Fibroblast of lung (primary cell): ENCODE measurements around the gene CHD9. TPM values are rescaled to one million over a fixed set of nuclear protein-coding genes. Genes with fewer than 3 reads are reported as not detected.

Source experiments
- DNase-seq, 2 donors: peaks; one replicate each; pipeline versions ENCODE4 v3.0.0 to v3.0.0-alpha.2; 2010; ENCODE audit warnings: low read depth in 2 of 2
- H2AFZ ChIP-seq: 2 replicates; pipeline ENCODE4 v1.5.1; 2012; ENCODE audit warnings: low read length, control low read depth, inconsistent platforms
- H3K27ac ChIP-seq: 2 replicates; pipeline ENCODE4 v1.5.1; 2011; ENCODE audit warnings: low read length, control low read depth; ENCODE audit not compliant: insufficient read depth
- H3K27me3 ChIP-seq: 2 replicates; pipeline ENCODE4 v1.5.1; 2011; ENCODE audit warnings: mild to moderate bottlenecking, low read length; ENCODE audit not compliant: control insufficient read depth, insufficient read depth
- H3K36me3 ChIP-seq: 2 replicates; pipeline ENCODE4 v1.5.1; 2011; ENCODE audit warnings: low read length; ENCODE audit not compliant: control insufficient read depth, insufficient read depth
- H3K4me1 ChIP-seq: 2 replicates; pipeline ENCODE4 v1.5.1; 2011; ENCODE audit warnings: low read length; ENCODE audit not compliant: control insufficient read depth, insufficient read depth; ENCODE audit errors: extremely low read depth
- H3K4me2 ChIP-seq: 2 replicates; pipeline ENCODE4 v1.5.1; 2011; ENCODE audit warnings: low read length, control low read depth; ENCODE audit not compliant: insufficient read depth; ENCODE audit errors: extremely low read depth
- H3K4me3 ChIP-seq, 4 experiments: fragments of 200-600 bp in 1 of 4; sonication (generic) in 1 of 4; replicated peaks in 1 of 4; 2 replicates each; pipeline ENCODE4 v1.5.1; 2011 to 2016; ENCODE audit warnings: low read length in 4 of 4, low read depth in 3 of 4, mild to moderate bottlenecking in 3 of 4, control low read depth in 2 of 4, inconsistent platforms in 1 of 4, mixed read lengths in 1 of 4; ENCODE audit not compliant: insufficient read depth in 1 of 4; ENCODE audit errors: control extremely low read depth in 1 of 4
- H3K79me2 ChIP-seq: 2 replicates; pipeline ENCODE4 v1.5.1; 2012; ENCODE audit warnings: mild to moderate bottlenecking, low read length, inconsistent platforms; ENCODE audit not compliant: control insufficient read depth, insufficient read depth
- H3K9ac ChIP-seq: 2 replicates; pipeline ENCODE4 v1.5.1; 2011; ENCODE audit warnings: mild to moderate bottlenecking, low read length, control low read depth; ENCODE audit not compliant: insufficient read depth
- H3K9me3 ChIP-seq: 2 replicates; pipeline ENCODE4 v1.5.1; 2012; ENCODE audit warnings: low read depth, low read length; ENCODE audit not compliant: control insufficient read depth, insufficient read depth
- H4K20me1 ChIP-seq: 2 replicates; pipeline ENCODE4 v1.5.1; 2011; ENCODE audit warnings: low read length; ENCODE audit not compliant: control insufficient read depth, insufficient read depth; ENCODE audit errors: extremely low read depth
- CTCF ChIP-seq, 2 donors: IDR thresholded peaks in 1 of 2; conservative IDR thresholded peaks in 1 of 2; 1 replicate in 1 of 2; 2 replicates in 1 of 2; pipeline ENCODE4 v1.5.1; 2011 to 2012; ENCODE audit warnings: low read length in 2 of 2, control low read depth in 1 of 2, inconsistent platforms in 1 of 2, low read depth in 1 of 2, mild to moderate bottlenecking in 1 of 2
- EZH2 ChIP-seq: IDR thresholded peaks from 2 replicates; pipeline ENCODE4 v1.5.1; 2012; ENCODE audit warnings: low read length, control low read depth, mild to moderate bottlenecking; ENCODE audit errors: missing control alignments
- polyA plus RNA-seq, 2 donors: library from polyadenylated mRNA; depleted of rRNA in 1 of 2; stranded (reverse) in 1 of 2; unstranded in 1 of 2; fragments of >200 nt; gene quantifications; 2 replicates each; pipeline ENCODE4 v1.2.1, GENCODE V29; 2011 to 2012; ENCODE audit warnings: missing spikeins in 1 of 2
- total RNA-seq: library from RNA; depleted of rRNA; stranded (reverse); fragments of >200 nt; gene quantifications from 2 replicates; pipeline ENCODE4 v1.2.1, GENCODE V29; 2014

CHD9 gene
- total and polyA plus RNA-seq, 2 donors (not counting 1 experiment from before 2014, with no cell fraction given) = 32.9 to 60.9 TPM

GRCh38 chr16:53121043-53121620 is 66.3 kb downstream of the CHD9 start:
- H3K79me2 ChIP-seq = no peaks in the 10 kb centered on the region
- no peaks in the 10 kb centered on the region for H3K27me3 ChIP-seq
- H3K9me3 ChIP-seq = no peaks in the 10 kb centered on the region
- no peak overlapping the region for H3K4me3 ChIP-seq
- H3K4me2 ChIP-seq = no peak overlapping the region
- no peak overlapping the region for H3K9ac ChIP-seq
- no peak overlapping the region for H2AFZ ChIP-seq
- H3K27ac ChIP-seq = no peak overlapping the region
- no peak for DNase-seq
- H3K4me1 ChIP-seq = no peaks in the 10 kb centered on the region
- TF ChIP-seq EZH2 = no peak
- TF ChIP-seq CTCF (conservative IDR thresholded peaks at IDR 0.05 in 1 of 2, IDR thresholded peaks at IDR 0.05 in 1 of 2; ENCODE audit: low read depth in 1 of 2, low read length in 2 of 2) = no peak
- no peaks in the 10 kb centered on the region for H3K36me3 ChIP-seq
- no peaks in the 10 kb centered on the region for H4K20me1 ChIP-seq

- DNase-seq = no peak
- H3K27ac ChIP-seq = no peak overlapping the region
- H3K9me3 ChIP-seq = no peaks in the 10 kb centered on the region
- H3K4me2 ChIP-seq = no peak overlapping the region
- H3K4me1 ChIP-seq = no peaks in the 10 kb centered on the region
- H4K20me1 ChIP-seq = no peaks in the 10 kb centered on the region
- H3K4me3 ChIP-seq = no peak overlapping the region
- no peak overlapping the region for H3K9ac ChIP-seq
- no peaks in the 10 kb centered on the region for H3K79me2 ChIP-seq
- H3K36me3 ChIP-seq = no peaks in the 10 kb centered on the region
- no peak for TF ChIP-seq CTCF (conservative IDR thresholded peaks at IDR 0.05 in 1 of 2, IDR thresholded peaks at IDR 0.05 in 1 of 2; ENCODE audit: low read depth in 1 of 2, low read length in 2 of 2)
- no peak for TF ChIP-seq EZH2
- no peaks in the 10 kb centered on the region for H3K27me3 ChIP-seq
- H2AFZ ChIP-seq = no peak overlapping the region
These were observed 66.9 kb downstream of the CHD9 start for GRCh38 chr16:53121661-53122060.

GRCh38 chr16:53123747-53124146 is 69.0 kb downstream of the CHD9 start:
- no peak overlapping the region for H3K27ac ChIP-seq
- no peaks in the 10 kb centered on the region for H3K79me2 ChIP-seq
- no peak overlapping the region for H3K4me2 ChIP-seq
- H3K9me3 ChIP-seq = no peaks in the 10 kb centered on the region
- no peak overlapping the region for H3K4me3 ChIP-seq
- H3K27me3 ChIP-seq = no peaks in the 10 kb centered on the region
- no peak overlapping the region for H2AFZ ChIP-seq
- no peak overlapping the region for H3K9ac ChIP-seq
- peak; percentile 52 to 59 for DNase-seq
- no peak for TF ChIP-seq EZH2
- TF ChIP-seq CTCF (conservative IDR thresholded peaks at IDR 0.05 in 1 of 2, IDR thresholded peaks at IDR 0.05 in 1 of 2; ENCODE audit: low read depth in 1 of 2, low read length in 2 of 2) = no peak
- no peaks in the 10 kb centered on the region for H4K20me1 ChIP-seq
- no peaks in the 10 kb centered on the region for H3K4me1 ChIP-seq
- no peaks in the 10 kb centered on the region for H3K36me3 ChIP-seq
